Measurements from ENCODE around the gene NPBWR2. TPM values are rescaled to one million over a fixed set of nuclear protein-coding genes. Genes with fewer than 3 reads are reported as not detected.
A peak's percentile ranks its signal among the peaks of the same experiment; 100 is the strongest.

NPBWR2 gene
- total RNA-seq, 4 donors from 2014 or later = not detected

GRCh38 chr20:64064145-64064698, 43.1 kb downstream of the NPBWR2 start:
- Histone ChIP-seq H3K27me3 (no peaks in the 10 kb centered on the region), H3K36me3 (no peaks in the 10 kb centered on the region), H3K9me3 (no peaks in the 10 kb centered on the region), H3K27ac (peak overlapping the region in 1 of 4 donors; percentile 89), H3K4me3 (peak overlapping the region; percentile 68 to 93 (median 82)), H3K4me1 (peaks cover 26 to 50% (median 31%) of the 10 kb centered on the region in 3 donors)
- TF ChIP-seq POLR2A (IDR thresholded peaks at IDR 0.05) (no peak), CTCF (IDR thresholded peaks at IDR 0.05) (no peak)
- 11 to 35% methylated on average over 7 to 8 of the region's 12 CpGs for WGBS, 2 donors
- DNase-seq = no peak
- intact Hi-C loops (cut with DNase I) = no loop called here

GRCh38 chr20:64063389-64064144, 43.8 kb downstream of the NPBWR2 start:
- Histone ChIP-seq H3K36me3 (no peaks in the 10 kb centered on the region), H3K9me3 (no peaks in the 10 kb centered on the region), H3K4me1 (peaks cover 26 to 50% (median 31%) of the 10 kb centered on the region in 3 donors), H3K27ac (peak overlapping the region; percentile 80 to 92 (median 86)), H3K4me3 (peak overlapping the region; percentile 68 to 93 (median 82)), H3K27me3 (no peaks in the 10 kb centered on the region)
- no peak for DNase-seq
- TF ChIP-seq CTCF (IDR thresholded peaks at IDR 0.05) (no peak), POLR2A (IDR thresholded peaks at IDR 0.05) (no peak)
- intact Hi-C loops (cut with DNase I) = no loop called here
- 3% methylated on average over 24 to 29 of the region's 51 CpGs for WGBS, 2 donors

- intact Hi-C loops (cut with DNase I) = no loop called here
- DNase-seq = peak; percentile 70
These were observed 44.6 kb downstream of the NPBWR2 start, which contains the start of gene TCEA2 for GRCh38 chr20:64062596-64063388. Gene TCEA2 (plus strand): TSS chr20:64063198. CDS start chr20:64063313, 115 bp downstream.

GRCh38 chr20:64062276-64062595, 45.1 kb downstream of the NPBWR2 start:
- H3K27ac ChIP-seq = peak overlapping the region; percentile 80 to 92 (median 86)
- no peaks in the 10 kb centered on the region for H3K36me3 ChIP-seq
- H3K4me1 ChIP-seq = peaks cover 30 to 60% (median 32%) of the 10 kb centered on the region in 3 donors
- intact Hi-C loops (cut with DNase I) = no loop called here
- no peaks in the 10 kb centered on the region for H3K9me3 ChIP-seq
- peaks cover 0 to 3% (median 0%) of the 10 kb centered on the region in 4 donors for H3K27me3 ChIP-seq
- H3K4me3 ChIP-seq = peak overlapping the region; percentile 68 to 93 (median 82)
- TF ChIP-seq POLR2A (IDR thresholded peaks at IDR 0.05) (no peak), CTCF (IDR thresholded peaks at IDR 0.05) (no peak)
- no peak for DNase-seq
- 70% methylated on average over 2 of the region's 5 CpGs; no CpG with 5 or more reads in 1 of the 2 donors for WGBS, 2 donors

More at GRCh38 chr20:64062596-64063388, 44.6 kb downstream of the NPBWR2 start, which contains the start of gene TCEA2:
- Histone ChIP-seq H3K27me3 (no peaks in the 10 kb centered on the region), H3K4me1 (peaks cover 26 to 55% (median 31%) of the 10 kb centered on the region in 3 donors), H3K27ac (peak within 1 kb of the TSS; percentile 80 to 92 (median 86)), H3K9me3 (no peaks in the 10 kb centered on the region), H3K36me3 (no peaks in the 10 kb centered on the region), H3K4me3 (peak within 1 kb of the TSS; percentile 68 to 93 (median 82))
- whole genome bisulfite sequencing, 2 donors = 1% methylated on average over 16 of the region's 85 CpGs; no CpG with 5 or more reads in 1 of the 2 donors
- peak in 3 of 4 donors; percentile 5 to 85 (median 79) for TF ChIP-seq POLR2A (IDR thresholded peaks at IDR 0.05)
- TF ChIP-seq CTCF (IDR thresholded peaks at IDR 0.05) = peak in 1 of 6 experiments; percentile 30
